T1000 (cell line): Measurements from ENCODE around the gene ACTRT1.

Source experiments
- DNase-seq: peaks from one replicate; lab custom pipeline; 2025; ENCODE audit warnings: mixed read lengths; lab: John Stamatoyannopoulos, UW

ACTRT1 gene

GRCh38 chrX:128052303-128052702 lies at the start of gene ACTRT1:
Gene ACTRT1 (minus strand): TSS chrX:128052403. CDS start chrX:128052206, 197 bp downstream.
- no peak for DNase-seq

- no peak for DNase-seq
Measured at GRCh38 chrX:128078545-128078944, 26.3 kb upstream of the ACTRT1 start.

- no peak for DNase-seq
Measured at GRCh38 chrX:128057421-128057820, 5.2 kb upstream of the ACTRT1 start.

DNA sequence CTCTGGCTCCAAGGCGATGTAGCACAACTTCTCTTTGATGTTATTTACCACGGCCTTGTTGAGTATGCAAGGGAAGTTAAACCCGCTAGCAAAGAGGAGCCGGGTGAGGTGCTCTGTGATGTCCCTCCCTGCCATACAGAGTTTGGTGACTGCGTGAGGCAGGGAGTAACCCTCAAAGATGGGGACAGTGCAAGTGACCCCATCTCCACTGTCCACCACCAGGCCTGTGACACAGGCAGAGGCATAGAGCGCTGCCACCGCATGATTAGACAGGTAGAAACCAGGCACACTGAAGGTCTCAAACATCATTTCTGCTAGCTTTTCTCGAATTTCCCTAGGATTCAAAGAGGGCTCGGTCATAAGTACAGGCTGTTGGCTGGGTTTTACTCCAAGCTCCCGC lies 677 bp downstream of the ACTRT1 start:
- no peak for DNase-seq

GRCh38 chrX:128035318-128035717 lies 16.9 kb downstream of the ACTRT1 start:
- no peak for DNase-seq

DNA sequence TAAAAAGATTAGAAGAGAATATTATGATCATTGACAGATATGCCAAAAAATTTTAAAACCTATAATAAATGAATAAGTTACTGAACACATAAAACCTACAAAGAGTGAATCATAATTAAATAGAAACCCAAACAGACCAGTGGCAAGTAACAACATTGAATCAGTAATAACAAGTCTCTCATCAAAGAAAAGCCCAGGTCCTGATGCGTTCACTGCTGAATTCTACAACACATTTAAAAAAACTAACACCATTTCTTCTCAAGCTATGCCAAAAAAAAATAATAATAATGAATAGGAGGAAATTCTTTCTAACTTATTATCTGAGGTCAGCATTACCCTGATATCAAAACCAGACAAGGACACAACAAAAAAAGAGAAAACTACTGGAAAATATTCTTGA lies 30.6 kb downstream of the ACTRT1 start:
- DNase-seq: no peak

DNA sequence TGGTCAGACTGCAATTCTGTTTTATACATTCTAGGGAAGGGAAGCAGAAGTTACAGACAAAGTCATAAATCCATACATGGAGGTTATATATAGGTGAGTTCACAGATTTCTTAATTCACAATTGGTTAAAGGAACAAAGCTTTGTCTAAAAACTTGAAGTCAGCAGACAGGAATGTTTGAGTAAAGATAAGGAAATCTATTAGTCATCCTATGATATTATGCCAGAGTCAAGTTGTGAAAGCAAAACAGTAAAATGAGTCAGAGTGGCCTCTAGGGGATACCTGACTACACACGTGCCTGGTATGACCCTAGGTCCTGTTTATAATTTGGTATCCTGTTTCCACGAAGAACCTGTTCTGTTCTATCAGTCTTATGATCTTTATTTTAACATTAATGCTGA lies 31.5 kb downstream of the ACTRT1 start:
- DNase-seq: peak; percentile 6

GRCh38 chrX:128019218-128019617 lies 33.0 kb downstream of the ACTRT1 start:
- DNase-seq: no peak

DNA sequence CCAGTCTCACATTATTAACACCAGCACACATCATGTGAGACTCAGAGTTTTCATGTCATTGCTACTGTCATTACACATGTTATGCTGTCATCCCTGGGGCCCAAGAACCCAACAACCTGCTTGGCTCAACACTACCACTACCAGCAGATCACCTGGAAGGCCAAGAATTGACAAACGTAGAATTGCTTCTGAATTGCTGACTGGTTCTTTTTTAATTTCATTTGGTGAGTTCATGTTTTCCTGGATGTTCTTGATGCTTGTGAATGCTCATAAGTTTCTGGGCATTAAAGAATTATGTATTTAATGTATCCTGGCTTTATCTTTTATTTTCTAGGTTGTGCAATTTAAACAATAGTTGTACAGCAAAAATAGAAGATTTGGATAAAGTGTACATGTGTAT lies 40.2 kb downstream of the ACTRT1 start:
- no peak for DNase-seq

DNA sequence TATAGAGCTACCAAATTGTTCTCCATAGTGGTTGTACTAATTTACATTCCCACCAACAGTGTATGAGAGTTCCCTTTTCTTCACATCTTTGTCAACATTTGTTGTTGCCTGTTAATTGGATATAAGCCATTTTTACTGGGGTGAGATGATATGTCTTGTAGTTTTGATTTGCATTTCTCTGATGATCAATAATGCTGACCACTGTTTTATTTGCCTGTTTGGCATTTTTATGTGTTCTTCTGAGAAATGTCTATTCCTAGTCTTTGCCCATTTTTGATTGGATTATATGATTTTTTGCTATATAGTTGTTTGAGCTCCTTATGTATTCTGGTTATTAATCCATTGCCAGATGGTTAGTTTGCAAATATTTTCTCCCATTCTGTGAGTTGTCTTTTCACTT lies 44.3 kb downstream of the ACTRT1 start:
- DNase-seq: no peak
